ENCODE results near the gene DEF6. TPM values are rescaled to one million over a fixed set of nuclear protein-coding genes. Genes with fewer than 3 reads are reported as not detected.

The DEF6 gene
- total and polyA plus RNA-seq, 2 of the 8 experiments (the other 6 are each of a cell fraction or from before 2014, with no cell fraction given), result 3.3 to 4.1 TPM

DNA sequence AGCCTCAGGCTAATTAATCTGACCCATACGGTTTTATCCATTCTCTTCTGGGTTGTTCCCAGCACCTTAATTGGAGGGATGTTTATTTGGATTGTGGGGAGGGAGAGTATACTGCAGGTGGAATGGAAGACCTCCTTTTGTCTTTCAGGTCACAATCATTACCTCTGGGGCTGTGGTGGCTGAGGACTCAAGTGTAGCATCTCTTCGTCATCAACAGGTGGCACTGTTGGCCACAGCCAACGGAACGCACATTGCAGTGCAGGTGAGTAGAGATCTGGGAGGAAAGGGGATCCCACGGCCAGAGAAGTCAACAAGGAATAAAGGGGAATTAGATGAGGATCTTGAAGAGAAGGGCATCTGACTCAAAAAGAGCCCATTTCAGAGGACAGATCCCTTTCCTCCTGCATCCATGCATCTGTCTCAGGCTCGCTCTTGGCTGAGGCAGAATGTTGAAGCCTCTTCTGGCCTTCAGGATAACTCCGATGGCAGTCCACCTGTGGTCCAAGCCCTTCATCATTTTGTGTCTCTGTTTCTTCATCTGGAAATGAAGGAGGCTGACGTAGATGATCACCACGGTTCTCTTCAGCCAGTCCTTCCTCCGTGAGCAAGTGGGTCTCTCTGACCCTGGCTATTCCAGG, 3.2 kb upstream of the DEF6 start:
- ChIA-PET CTCF (ENCODE audit: partially characterized antibody) (interaction anchor here (0.7 to 20.6 kb wide), 25 partner anchors 9 to 226 kb away, joined by 3 to 358 read pairs (median 5); partner anchors contain the start of genes FANCE, PPARD and RPL10A), POLR2A (ENCODE audit: partially characterized antibody) (interaction anchor here (0.7 to 1.2 kb wide), 3 partner anchors 16 to 183 kb away, joined by 3 read pairs; partner anchors contain the start of gene RPL10A)
- Histone ChIP-seq H3K79me1 (ENCODE audit: low read depth, low read length) (no peaks in the 10 kb centered on the region), H3K27ac (ENCODE audit: low read depth, low read length) (no peak overlapping the region), H3K14ac (ENCODE audit: insufficient read length) (no peak overlapping the region), H3K4me1 (replicated peaks in 1 of 4; ENCODE audit: control insufficient read depth in 3 of 4, insufficient read depth in 4 of 4, low read length in 3 of 4) (peaks cover 0 to 10% (median 7%) of the 10 kb centered on the region in 4 experiments; a peak in 6 of 7 replicates), H3K4me2 (ENCODE audit: insufficient read depth in 1 of 2, low read depth in 2 of 2, low read length in 2 of 2) (no peak overlapping the region), H3K79me2 (ENCODE audit: control insufficient read depth in 1 of 2, insufficient read depth in 2 of 2, low read length in 2 of 2) (no peaks in the 10 kb centered on the region), H3K56ac (replicated peaks; ENCODE audit: insufficient read length, low read depth, low read length) (no peak overlapping the region), H3K9ac (replicated peaks in 1 of 4; ENCODE audit: extremely low read depth in 1 of 4, low read depth in 3 of 4, low read length in 3 of 4) (no peak overlapping the region), H4K5ac (ENCODE audit: insufficient read length, low read depth, low read length) (no peak overlapping the region), H3K18ac (ENCODE audit: extremely low read depth, low read length) (no peak overlapping the region), H3K4me3 (ENCODE audit: extremely low read depth in 1 of 4, insufficient read depth in 2 of 4, low read depth in 3 of 4, low read length in 4 of 4) (no peak overlapping the region), H2BK15ac (ENCODE audit: low read length) (no peak overlapping the region), H3K27me3 (replicated peaks in 1 of 4; ENCODE audit: control insufficient read depth in 3 of 4, extremely low read depth in 1 of 4, insufficient read depth in 3 of 4, low read length in 3 of 4) (no peaks in the 10 kb centered on the region), H3K4ac (replicated peaks; ENCODE audit: insufficient read length, low read depth, low read length) (no peak overlapping the region), H4K8ac (ENCODE audit: extremely low read depth, insufficient read depth, low read length) (no peak overlapping the region), H3K23ac (ENCODE audit: insufficient read length) (no peak overlapping the region), H2AFZ (ENCODE audit: low read length) (no peak overlapping the region), H2BK5ac (ENCODE audit: low read depth, low read length) (no peak overlapping the region), H3K23me2 (ENCODE audit: low read depth, low read length) (no peaks in the 10 kb centered on the region), H4K91ac (replicated peaks; ENCODE audit: insufficient read length, low read length) (no peak overlapping the region), H2BK12ac (ENCODE audit: low read depth, low read length) (no peak overlapping the region), H3K9me3 (ENCODE audit: insufficient read depth in 2 of 2, low read depth in 1 of 2, low read length in 1 of 2) (no peaks in the 10 kb centered on the region), H2BK20ac (ENCODE audit: low read length) (no peak overlapping the region), H2BK120ac (replicated peaks; ENCODE audit: low read depth, low read length) (no peak overlapping the region), H3K36me3 (ENCODE audit: control insufficient read depth in 2 of 4, insufficient read depth in 4 of 4, low read length in 3 of 4) (peaks cover 2 to 5% (median 3%) of the 10 kb centered on the region in 4 experiments; a peak in 5 of 8 replicates), H4K20me1 (replicated peaks in 1 of 2; ENCODE audit: control insufficient read depth in 1 of 2, insufficient read depth in 2 of 2, low read length in 2 of 2) (no peaks in the 10 kb centered on the region), H2AK5ac (ENCODE audit: low read depth, low read length) (no peak overlapping the region)
- DNase-seq (ENCODE audit: low read depth in 1 of 2, low spot score in 2 of 2) (no peak), FAIRE-seq (peak; percentile 96)
- TF ChIP-seq RAD21 (IDR thresholded peaks at IDR 0.05 in 1 of 2, conservative IDR thresholded peaks at IDR 0.05 in 1 of 2; ENCODE audit: low read depth in 2 of 2, low read length in 2 of 2) (peak; percentile 85 to 87), GABPA (IDR thresholded peaks at IDR 0.05; ENCODE audit: borderline replicate concordance, insufficient read depth, low read length) (no peak), SUZ12 (IDR thresholded peaks at IDR 0.05; ENCODE audit: low read length) (no peak), CREB1 (IDR thresholded peaks at IDR 0.05) (peak; percentile 85)
- TF ChIP-seq, protein P1, sequence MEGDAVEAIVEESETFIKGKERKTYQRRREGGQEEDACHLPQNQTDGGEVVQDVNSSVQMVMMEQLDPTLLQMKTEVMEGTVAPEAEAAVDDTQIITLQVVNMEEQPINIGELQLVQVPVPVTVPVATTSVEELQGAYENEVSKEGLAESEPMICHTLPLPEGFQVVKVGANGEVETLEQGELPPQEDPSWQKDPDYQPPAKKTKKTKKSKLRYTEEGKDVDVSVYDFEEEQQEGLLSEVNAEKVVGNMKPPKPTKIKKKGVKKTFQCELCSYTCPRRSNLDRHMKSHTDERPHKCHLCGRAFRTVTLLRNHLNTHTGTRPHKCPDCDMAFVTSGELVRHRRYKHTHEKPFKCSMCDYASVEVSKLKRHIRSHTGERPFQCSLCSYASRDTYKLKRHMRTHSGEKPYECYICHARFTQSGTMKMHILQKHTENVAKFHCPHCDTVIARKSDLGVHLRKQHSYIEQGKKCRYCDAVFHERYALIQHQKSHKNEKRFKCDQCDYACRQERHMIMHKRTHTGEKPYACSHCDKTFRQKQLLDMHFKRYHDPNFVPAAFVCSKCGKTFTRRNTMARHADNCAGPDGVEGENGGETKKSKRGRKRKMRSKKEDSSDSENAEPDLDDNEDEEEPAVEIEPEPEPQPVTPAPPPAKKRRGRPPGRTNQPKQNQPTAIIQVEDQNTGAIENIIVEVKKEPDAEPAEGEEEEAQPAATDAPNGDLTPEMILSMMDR (IDR thresholded peaks at IDR 0.05; ENCODE audit: control extremely low read depth in 1 of 3, insufficient read depth in 1 of 3, low read depth in 1 of 3, low read length in 3 of 3), result peak; percentile 82 to 93 (median 92)
- WGBS, 2 experiments (ENCODE audit: extremely low coverage in 1 of 2, insufficient coverage in 1 of 2, insufficient read length in 1 of 2, insufficient replicate concordance in 2 of 2, low coverage in 1 of 2, low lambda C conversion rate in 2 of 2, missing lambda C conversion rate in 1 of 2), result 62% methylated on average over 10 of the region's 10 CpGs; no CpG with 5 or more reads in 1 of the 2 experiments
